Heart right ventricle (tissue), 16 donors: ENCODE data around the gene ZDHHC1. TPM values are rescaled to one million over a fixed set of nuclear protein-coding genes. Genes with fewer than 3 reads are reported as not detected.
A peak's percentile ranks its signal among the peaks of the same experiment; 100 is the strongest.

ENCODE experiments used
- ATAC-seq, 8 donors: fragments of 200-7000 bp; cut with Tn5 transposase; one replicate each; pipeline ENCODE4 v1.9.1; 2020; ENCODE audit warnings: mild to moderate bottlenecking in 8 of 8, moderate library complexity in 8 of 8, moderate number of reproducible peaks in 1 of 8
- DNase-seq, 2 donors: peaks; one replicate each; pipeline ENCODE4 v3.0.0-alpha.2; 2020
- H3K27ac ChIP-seq, 10 donors: fragments of 200-600 bp; sonication (generic) in 2 of 10; one replicate each; pipeline versions ENCODE4 v1.5.0 to v1.8.0; 2020 to 2022; ENCODE audit warnings: mild to moderate bottlenecking in 3 of 10
- H3K27me3 ChIP-seq, 7 donors: fragments of 200-600 bp; one replicate each; pipeline ENCODE4 v1.8.0; 2021 to 2022; ENCODE audit warnings: mild to moderate bottlenecking in 2 of 7
- H3K36me3 ChIP-seq, 9 donors: fragments of 200-600 bp; sonication (generic) in 1 of 9; one replicate each; pipeline versions ENCODE4 v1.5.0 to v1.8.0; 2020 to 2022; ENCODE audit warnings: mild to moderate bottlenecking in 2 of 9
- H3K4me1 ChIP-seq, 9 donors: fragments of 200-600 bp; sonication (generic) in 1 of 9; one replicate each; pipeline versions ENCODE4 v1.5.0 to v1.8.0; 2020 to 2022; ENCODE audit warnings: mild to moderate bottlenecking in 4 of 9
- H3K4me3 ChIP-seq, 10 donors: fragments of 200-600 bp; sonication (generic) in 2 of 10; one replicate each; pipeline versions ENCODE4 v1.5.0 to v1.8.0; 2020 to 2022; ENCODE audit warnings: mild to moderate bottlenecking in 7 of 10, moderate library complexity in 2 of 10
- H3K9me3 ChIP-seq, 11 donors: fragments of 200-600 bp in 10 of 11; sonication (generic) in 2 of 11; one replicate each; pipeline versions ENCODE4 v1.5.0 to v1.8.0; 2013 to 2022; ENCODE audit warnings: mild to moderate bottlenecking in 2 of 11, control low read depth in 1 of 11, moderate library complexity in 1 of 11
- WGBS, 2 donors: extraction: QIAGEN DNeasy Blood & Tissue Kit; methylation state at CpG; one replicate each; pipeline ENCODE4 v1.1.7; 2013; ENCODE audit warnings: inconsistent platforms in 1 of 2; 5-methylcytosine and 5-hydroxymethylcytosine counted together
- intact Hi-C, 10 donors: fragments of 100-400 bp; cut with DNase I; formaldehyde crosslinking; loops; one replicate each; pipeline versions ENCODE4 v1.11.1 to v1.14.2; 2022
- polyA plus RNA-seq, 2 donors: library from polyadenylated mRNA; stranded (reverse); fragments of 200-250 nt; gene quantifications; one replicate each; pipeline ENCODE4 v1.2.3, GENCODE V29; 2013
- total RNA-seq, 10 donors: library from RNA; stranded (reverse); fragmentation: NEBNext Ultra II Directional in 3 of 10; extraction: Animal tissue kit (Norgen Biotek cat#: 25700) in 3 of 10; gene quantifications; one replicate each; pipeline versions ENCODE4 v1.2.1 to v1.2.4, GENCODE V29; 2021 to 2023
- TF ChIP-seq, protein P1 (sequence below), 9 donors: fragments of 200-600 bp; sonication (generic) in 2 of 9; IDR thresholded peaks; one replicate each; pipeline versions ENCODE4 v1.5.0 to v1.8.0; 2021 to 2022; ENCODE audit warnings: antibody characterized with exemption in 9 of 9, mild to moderate bottlenecking in 5 of 9, moderate library complexity in 1 of 9
- donor health status: Arrhythmogenic right ventricular cardiomyopathy.
- donor health status: ischemic (EF 13 %, LVEDD 7.1; RV severe dilation, severe dysfunction).
- donor health status: healthy with polysubstance abuse.
- donor health status: DM: no; HTN: yes; CAD: no.
- donor health status: DM: no; HTN: no; CAD: no.
- donor health status: ischemic (EF 25% LVEDD 6.9; RV normal size, moderate dysfunction).
- donor health status: ischemic (EF 25% LVEDD 5.7; RV mildly dilated, moderate dysfunction).
- donor health status: healthy.
- donor health status: DM: yes; HTN: yes; CAD: no.
- donor health status: Ischemic cardiomyopathy.
- donor health status: ischemic (EF 35%, LVEDD 5.7; RV mildly dilated, moderate dysfunction).
- donor health status: nonischemic (EF 11% LVEDD 7.7; RV severe dilation, severe dysfunction).
- donor health status: DM: yes; HTN: yes; CAD: no.
- donor health status: PGD.
- donor health status: ischemic (EF 29% LVEDD 5.4; RV normal size, mild dysfunction).
- donor health status: nonischemic (EF 23%, LVEDD 6.1; RV moderate dilation, normal function).

Gene ZDHHC1
- total and polyA plus RNA-seq, 12 donors: 3.2 to 6.3 (median 4.1) TPM

DNA sequence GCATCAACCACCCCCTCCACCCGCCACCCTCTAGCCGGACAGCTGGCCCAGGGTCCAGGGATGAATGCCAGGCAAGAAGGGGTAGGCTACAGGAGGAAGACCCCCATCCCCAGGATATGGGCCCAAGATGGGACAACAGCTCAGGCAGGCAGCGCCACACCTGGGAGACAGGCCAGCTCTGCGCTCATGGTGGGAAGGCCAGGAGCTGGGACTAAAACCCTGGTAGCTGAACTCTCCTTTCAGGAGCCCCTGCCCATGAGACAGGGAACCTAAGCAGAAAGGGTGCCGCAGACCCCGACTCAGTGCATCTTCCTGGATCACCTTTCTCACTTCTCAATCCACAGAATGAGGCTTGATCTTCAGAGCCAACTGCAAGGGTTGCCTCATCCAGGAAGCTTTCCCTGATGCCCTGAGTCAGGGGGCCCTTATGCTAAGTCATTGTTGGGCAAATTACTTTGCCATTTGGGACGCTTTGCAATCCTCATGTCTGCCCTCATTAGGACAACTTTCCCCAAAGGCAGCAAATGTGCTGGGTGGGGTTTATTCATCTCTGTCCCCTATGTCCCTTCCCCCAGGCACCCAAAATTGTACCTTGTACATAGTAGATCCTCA is 9.0 kb downstream of the ZDHHC1 start:
- Histone ChIP-seq H3K27me3 (no peaks in the 10 kb centered on the region), H3K27ac (peak overlapping the region in 8 of 10 donors; percentile 68 to 88 (median 79)), H3K36me3 (no peaks in the 10 kb centered on the region), H3K4me1 (peaks cover 11 to 39% (median 22%) of the 10 kb centered on the region in 9 donors), H3K9me3 (no peaks in the 10 kb centered on the region), H3K4me3 (no peak overlapping the region)
- TF ChIP-seq, protein P1, sequence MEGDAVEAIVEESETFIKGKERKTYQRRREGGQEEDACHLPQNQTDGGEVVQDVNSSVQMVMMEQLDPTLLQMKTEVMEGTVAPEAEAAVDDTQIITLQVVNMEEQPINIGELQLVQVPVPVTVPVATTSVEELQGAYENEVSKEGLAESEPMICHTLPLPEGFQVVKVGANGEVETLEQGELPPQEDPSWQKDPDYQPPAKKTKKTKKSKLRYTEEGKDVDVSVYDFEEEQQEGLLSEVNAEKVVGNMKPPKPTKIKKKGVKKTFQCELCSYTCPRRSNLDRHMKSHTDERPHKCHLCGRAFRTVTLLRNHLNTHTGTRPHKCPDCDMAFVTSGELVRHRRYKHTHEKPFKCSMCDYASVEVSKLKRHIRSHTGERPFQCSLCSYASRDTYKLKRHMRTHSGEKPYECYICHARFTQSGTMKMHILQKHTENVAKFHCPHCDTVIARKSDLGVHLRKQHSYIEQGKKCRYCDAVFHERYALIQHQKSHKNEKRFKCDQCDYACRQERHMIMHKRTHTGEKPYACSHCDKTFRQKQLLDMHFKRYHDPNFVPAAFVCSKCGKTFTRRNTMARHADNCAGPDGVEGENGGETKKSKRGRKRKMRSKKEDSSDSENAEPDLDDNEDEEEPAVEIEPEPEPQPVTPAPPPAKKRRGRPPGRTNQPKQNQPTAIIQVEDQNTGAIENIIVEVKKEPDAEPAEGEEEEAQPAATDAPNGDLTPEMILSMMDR (IDR thresholded peaks at IDR 0.05): no peak
- ATAC-seq (peak in 1 of 8 donors; percentile 15), DNase-seq (no peak)
- intact Hi-C loops: loop anchor here in 2 of 10 donors (5.0 to 10.0 kb wide), 2 partner anchors 40 to 142 kb away; no protein-coding TSS in a partner anchor
- 89 to 93% methylated on average over 7 of the region's 7 CpGs for WGBS, 2 donors

DNA sequence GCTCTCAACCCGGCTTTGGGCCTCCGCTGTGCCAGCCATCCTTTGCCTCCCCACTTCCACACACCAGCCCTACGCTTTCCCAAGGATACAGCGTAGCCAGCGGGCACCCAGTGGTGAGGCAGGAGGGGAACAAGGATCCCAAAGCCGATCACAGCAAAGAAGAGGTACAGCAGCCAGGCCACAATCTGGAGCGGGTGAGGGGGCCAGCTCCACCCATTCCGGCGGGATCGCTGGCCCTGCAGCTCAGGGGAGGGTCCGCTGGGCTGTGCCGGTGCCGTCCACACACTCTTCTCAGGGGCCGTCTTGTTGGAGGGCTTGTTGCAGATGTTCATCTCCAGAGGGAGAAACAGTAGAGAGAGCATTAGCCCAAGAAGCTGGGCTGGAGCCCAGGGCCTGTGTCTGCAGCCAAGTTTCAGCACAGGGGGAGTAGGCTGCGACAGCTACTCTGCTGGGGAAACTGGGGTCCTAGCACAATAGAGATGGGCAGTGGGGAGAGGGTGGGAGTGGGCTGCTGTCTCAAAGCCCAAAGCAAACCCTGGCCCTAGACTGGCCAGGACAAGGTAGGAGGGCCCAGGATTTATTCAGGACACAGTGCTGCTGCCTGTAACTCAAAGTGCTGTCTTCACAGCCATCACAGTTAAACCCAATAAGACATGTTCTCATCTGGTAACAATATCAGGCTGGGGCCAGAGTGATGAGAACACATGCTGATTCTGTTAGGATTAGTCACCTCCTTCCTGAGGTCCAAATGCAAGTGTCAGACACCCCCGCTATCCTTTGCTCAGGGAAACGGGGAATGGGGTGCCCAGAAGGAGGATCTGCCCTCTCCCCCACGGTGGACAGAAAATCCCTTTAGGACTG is 9.9 kb downstream of the ZDHHC1 start:
- peak overlapping the region in 9 of 10 donors; percentile 53 to 88 (median 78) for H3K27ac ChIP-seq
- 54 to 66% methylated on average over 18 of the region's 18 CpGs for WGBS, 2 donors

DNA sequence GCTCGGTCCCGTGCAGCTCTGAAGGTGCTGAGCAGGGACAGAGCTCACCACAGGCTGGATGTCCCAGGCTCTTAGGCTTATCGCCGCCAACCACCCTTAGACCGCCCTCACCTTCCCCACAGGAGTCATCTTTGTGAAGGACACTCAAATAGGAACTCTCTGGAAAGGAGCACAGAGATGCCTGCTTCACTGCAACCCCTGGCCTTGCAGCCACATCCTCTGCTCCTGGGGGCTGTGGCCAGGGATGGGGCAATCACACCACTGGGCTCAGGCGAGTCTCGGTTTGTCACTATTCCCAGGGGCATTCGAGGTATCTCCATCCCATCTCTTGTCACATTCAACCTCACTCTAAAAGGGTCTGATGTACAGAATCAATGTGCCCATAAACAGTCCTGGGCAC is 10.9 kb downstream of the ZDHHC1 start:
- WGBS, 2 donors: 91 to 92% methylated on average over 8 of the region's 8 CpGs
- ATAC-seq (no peak), DNase-seq (no peak)
- no peaks in the 10 kb centered on the region for H3K36me3 ChIP-seq
- intact Hi-C loops: loop anchor here in 2 of 10 donors (5.0 to 10.0 kb wide), 2 partner anchors 38 to 141 kb away; no protein-coding TSS in a partner anchor
- H3K9me3 ChIP-seq: no peaks in the 10 kb centered on the region
- TF ChIP-seq, protein P1 (IDR thresholded peaks at IDR 0.05): no peak
- H3K4me1 ChIP-seq: peaks cover 11 to 39% (median 22%) of the 10 kb centered on the region in 9 donors
- no peaks in the 10 kb centered on the region for H3K27me3 ChIP-seq
- no peak overlapping the region for H3K4me3 ChIP-seq
- H3K27ac ChIP-seq: peak overlapping the region in 6 of 10 donors; percentile 68 to 88 (median 80)

More for the DNA sequence above, 9.9 kb downstream of the ZDHHC1 start:
- ATAC-seq (peak; percentile 52 to 87 (median 80)), DNase-seq (peak in 1 of 2 donors; percentile 51)
- no peaks in the 10 kb centered on the region for H3K27me3 ChIP-seq
- TF ChIP-seq, protein P1 (IDR thresholded peaks at IDR 0.05): no peak
- no peaks in the 10 kb centered on the region for H3K36me3 ChIP-seq
- peaks cover 11 to 39% (median 22%) of the 10 kb centered on the region in 9 donors for H3K4me1 ChIP-seq
- no peak overlapping the region for H3K4me3 ChIP-seq
- intact Hi-C loops: loop anchor here in 2 of 10 donors (5.0 to 10.0 kb wide), 2 partner anchors 39 to 142 kb away; no protein-coding TSS in a partner anchor
- no peaks in the 10 kb centered on the region for H3K9me3 ChIP-seq

DNA sequence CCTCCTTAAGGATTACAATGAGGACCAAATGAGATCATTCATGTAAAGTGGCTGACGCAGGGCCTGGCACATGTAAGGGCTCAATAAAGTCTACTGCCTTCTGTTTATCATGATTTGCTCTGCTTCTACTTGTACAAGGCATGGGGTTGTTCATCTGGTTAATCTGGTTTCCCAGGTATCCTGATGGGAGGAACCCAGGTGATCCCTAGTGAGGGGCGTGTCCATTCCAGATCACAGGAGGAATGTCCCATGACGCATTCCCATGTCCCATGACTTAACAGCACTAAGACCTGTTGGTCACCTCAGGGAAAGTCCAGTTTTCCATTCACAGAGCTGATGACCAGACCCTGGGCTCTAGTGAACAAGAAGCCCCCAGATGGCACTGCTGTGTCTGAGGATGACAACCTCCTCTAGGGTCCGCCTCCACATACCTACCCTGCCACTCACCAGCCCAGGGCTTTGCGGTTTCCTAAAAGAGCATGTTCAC is 11.5 kb downstream of the ZDHHC1 start:
- no peak for DNase-seq
- Histone ChIP-seq H3K4me1 (peaks cover 11 to 39% (median 22%) of the 10 kb centered on the region in 9 donors), H3K36me3 (no peaks in the 10 kb centered on the region), H3K27ac (peak overlapping the region in 1 of 10 donors; percentile 88), H3K27me3 (peaks cover 0 to 5% (median 0%) of the 10 kb centered on the region in 7 donors), H3K4me3 (no peak overlapping the region), H3K9me3 (no peaks in the 10 kb centered on the region)
- ATAC-seq: no peak
- WGBS, 2 donors: 96 to 97% methylated on average over 5 of the region's 5 CpGs
- intact Hi-C loops: loop anchor here in 3 of 10 donors (5.0 to 10.0 kb wide), 3 partner anchors 37 to 140 kb away; partner anchors contain the start of gene PLEKHG4 (in 1 of the 3)
- TF ChIP-seq, protein P1 (IDR thresholded peaks at IDR 0.05): no peak
